ENCODE results near the gene SSR4.

SSR4 gene

GRCh38 chrX:153764786-153765137, 29.7 kb upstream of the SSR4 start:
- H3K27ac ChIP-seq (ENCODE audit: low read depth, low read length), result no peak overlapping the region
- no peak overlapping the region for H3K4me3 ChIP-seq (ENCODE audit: low read length)
- H3K4me2 ChIP-seq (ENCODE audit: low read length), result no peak overlapping the region
- no peaks in the 10 kb centered on the region for H3K9me2 ChIP-seq (replicated peaks; ENCODE audit: control insufficient read depth, low read length)
- H3K27me3 ChIP-seq (ENCODE audit: control insufficient read depth, low read length), result no peaks in the 10 kb centered on the region
- peaks cover 3% of the 10 kb centered on the region; the same call in 1 of the 2 replicates for H3K4me1 ChIP-seq (ENCODE audit: control insufficient read depth, low read length)
- H3F3A ChIP-seq (ENCODE audit: control insufficient read depth, insufficient read depth), result no peaks in the 10 kb centered on the region
- TF ChIP-seq EZH2phosphoT487 (IDR thresholded peaks at IDR 0.05; ENCODE audit: borderline replicate concordance, low read length) (no peak), CTCF (IDR thresholded peaks at IDR 0.05; ENCODE audit: low read depth, low read length, poor library complexity, severe bottlenecking) (no peak)
- H3K9me3 ChIP-seq (ENCODE audit: control insufficient read depth, insufficient read depth, low read length), result no peaks in the 10 kb centered on the region
- H3K36me3 ChIP-seq (ENCODE audit: control insufficient read depth, low read length), result no peaks in the 10 kb centered on the region
- no peaks in the 10 kb centered on the region for H3K79me2 ChIP-seq (ENCODE audit: control insufficient read depth, low read length)
- H4K20me1 ChIP-seq (ENCODE audit: control insufficient read depth, insufficient read depth, low read depth, low read length), result no peaks in the 10 kb centered on the region

GRCh38 chrX:153765138-153766079, 29.1 kb upstream of the SSR4 start:
- Histone ChIP-seq H3K27ac (ENCODE audit: low read depth, low read length) (no peak overlapping the region), H3K79me2 (ENCODE audit: control insufficient read depth, low read length) (no peaks in the 10 kb centered on the region), H3K36me3 (ENCODE audit: control insufficient read depth, low read length) (no peaks in the 10 kb centered on the region), H4K20me1 (ENCODE audit: control insufficient read depth, insufficient read depth, low read depth, low read length) (no peaks in the 10 kb centered on the region), H3K4me2 (ENCODE audit: low read length) (no peak overlapping the region), H3F3A (ENCODE audit: control insufficient read depth, insufficient read depth) (no peaks in the 10 kb centered on the region), H3K9me2 (replicated peaks; ENCODE audit: control insufficient read depth, low read length) (no peaks in the 10 kb centered on the region), H3K27me3 (ENCODE audit: control insufficient read depth, low read length) (no peaks in the 10 kb centered on the region), H3K4me3 (ENCODE audit: low read length) (no peak overlapping the region), H3K9me3 (ENCODE audit: control insufficient read depth, insufficient read depth, low read length) (no peaks in the 10 kb centered on the region), H3K4me1 (ENCODE audit: control insufficient read depth, low read length) (peaks cover 3% of the 10 kb centered on the region; the same call in 1 of the 2 replicates)
- TF ChIP-seq EZH2phosphoT487 (IDR thresholded peaks at IDR 0.05; ENCODE audit: borderline replicate concordance, low read length) (no peak), CTCF (IDR thresholded peaks at IDR 0.05; ENCODE audit: low read depth, low read length, poor library complexity, severe bottlenecking) (no peak)

GRCh38 chrX:153766098-153766817, 28.2 kb upstream of the SSR4 start:
- Histone ChIP-seq H3K4me1 (ENCODE audit: control insufficient read depth, low read length) (peaks cover 3% of the 10 kb centered on the region; the same call in 1 of the 2 replicates), H3K4me3 (ENCODE audit: low read length) (no peak overlapping the region), H3K36me3 (ENCODE audit: control insufficient read depth, low read length) (no peaks in the 10 kb centered on the region), H4K20me1 (ENCODE audit: control insufficient read depth, insufficient read depth, low read depth, low read length) (no peaks in the 10 kb centered on the region), H3K27me3 (ENCODE audit: control insufficient read depth, low read length) (no peaks in the 10 kb centered on the region), H3K27ac (ENCODE audit: low read depth, low read length) (no peak overlapping the region), H3K79me2 (ENCODE audit: control insufficient read depth, low read length) (no peaks in the 10 kb centered on the region), H3F3A (ENCODE audit: control insufficient read depth, insufficient read depth) (no peaks in the 10 kb centered on the region), H3K9me3 (ENCODE audit: control insufficient read depth, insufficient read depth, low read length) (no peaks in the 10 kb centered on the region), H3K4me2 (ENCODE audit: low read length) (no peak overlapping the region), H3K9me2 (replicated peaks; ENCODE audit: control insufficient read depth, low read length) (no peaks in the 10 kb centered on the region)
- TF ChIP-seq CTCF (IDR thresholded peaks at IDR 0.05; ENCODE audit: low read depth, low read length, poor library complexity, severe bottlenecking), result no peak
- TF ChIP-seq EZH2phosphoT487 (IDR thresholded peaks at IDR 0.05; ENCODE audit: borderline replicate concordance, low read length), result no peak

Data from DOHH2 (cell line).